ENCODE data around the gene CTSF.
A peak's percentile ranks its signal among the peaks of the same experiment; 100 is the strongest.

CTSF gene

GRCh38 chr11:66539170-66539869, 29.1 kb downstream of the CTSF start:
- H4K20me1 ChIP-seq: peaks cover 0 to 30% (median 0%) of the 10 kb centered on the region in 11 experiments; a peak in 5 of 22 replicates
- H3K4me1 ChIP-seq: peaks cover 17 to 28% (median 26%) of the 10 kb centered on the region in 10 experiments
- H3K4me2 ChIP-seq: no peak overlapping the region
- no peaks in the 10 kb centered on the region for H3K9me3 ChIP-seq (replicated peaks in 1 of 11)
- H3K27me3 ChIP-seq: no peaks in the 10 kb centered on the region
- H3K4me3 ChIP-seq: no peak overlapping the region
- TF ChIP-seq Cebpa-rat (IDR thresholded peaks at IDR 0.05): no peak
- H3K9ac ChIP-seq: no peak overlapping the region
- H3K27ac ChIP-seq: peak overlapping the region in 1 of 11 experiments; percentile 7; a peak in 1 of 22 replicates
- H3K36me3 ChIP-seq: peaks cover 51 to 85% (median 75%) of the 10 kb centered on the region in 11 experiments

DNA sequence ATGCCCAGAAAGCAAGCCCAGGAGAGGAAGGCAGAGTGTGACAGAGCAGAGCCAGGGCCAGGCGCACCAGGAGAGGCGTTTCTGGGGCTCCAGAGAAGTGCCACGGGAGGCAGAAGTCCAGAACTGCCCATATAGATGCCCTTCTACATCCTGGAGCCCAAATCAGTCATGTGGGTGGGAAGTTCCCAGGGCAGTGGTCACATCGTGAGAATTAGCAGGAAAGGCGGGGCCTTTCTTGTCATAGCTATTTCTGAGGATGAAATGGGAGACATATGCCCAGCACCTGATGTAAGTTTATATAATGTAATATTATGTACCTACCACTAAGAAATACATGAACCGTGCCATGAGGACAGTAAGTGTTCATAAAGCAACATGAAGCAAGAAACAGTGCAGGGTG, 35.6 kb downstream of the CTSF start:
- H3K4me3 ChIP-seq: no peak overlapping the region
- no peak for TF ChIP-seq Cebpa-rat (IDR thresholded peaks at IDR 0.05)
- peak overlapping the region in 1 of 11 experiments; percentile 31; a peak in 1 of 22 replicates for H3K9ac ChIP-seq
- no peaks in the 10 kb centered on the region for H3K27me3 ChIP-seq
- H3K4me1 ChIP-seq: 0 out of 20 replicates have a peak, but pooled peaks cover 0 to 5% (median 0%) of the 10 kb centered on the region in 10 experiments
- no peak overlapping the region for H3K27ac ChIP-seq
- peaks cover 19 to 62% (median 30%) of the 10 kb centered on the region in 11 experiments for H3K36me3 ChIP-seq
- H3K9me3 ChIP-seq (replicated peaks in 1 of 11): no peaks in the 10 kb centered on the region
- H4K20me1 ChIP-seq: peaks cover 0 to 18% (median 0%) of the 10 kb centered on the region in 11 experiments; a peak in 2 of 22 replicates
- H3K4me2 ChIP-seq: no peak overlapping the region

GRCh38 chr11:66531841-66532240, 36.6 kb downstream of the CTSF start:
- Histone ChIP-seq H3K9ac (no peak overlapping the region), H3K27ac (no peak overlapping the region), H3K9me3 (replicated peaks in 1 of 11) (no peaks in the 10 kb centered on the region), H4K20me1 (peaks cover 0 to 18% (median 0%) of the 10 kb centered on the region in 11 experiments; a peak in 2 of 22 replicates), H3K4me3 (no peak overlapping the region), H3K36me3 (peaks cover 17 to 64% (median 30%) of the 10 kb centered on the region in 11 experiments), H3K4me1 (0 out of 20 replicates have a peak, but pooled peaks cover 0 to 5% (median 0%) of the 10 kb centered on the region in 10 experiments), H3K4me2 (no peak overlapping the region), H3K27me3 (no peaks in the 10 kb centered on the region)
- no peak for TF ChIP-seq Cebpa-rat (IDR thresholded peaks at IDR 0.05)

- H3K27ac ChIP-seq: no peak overlapping the region
- no peak for TF ChIP-seq Cebpa-rat (IDR thresholded peaks at IDR 0.05)
- peaks cover 13 to 64% (median 27%) of the 10 kb centered on the region in 11 experiments; a peak in 20 of 22 replicates for H3K36me3 ChIP-seq
- no peak overlapping the region for H3K4me3 ChIP-seq
- H3K4me2 ChIP-seq: no peak overlapping the region
- H4K20me1 ChIP-seq: peaks cover 0 to 18% (median 0%) of the 10 kb centered on the region in 11 experiments; a peak in 2 of 22 replicates
- H3K9ac ChIP-seq: 0 out of 22 replicates have a peak overlapping the region, but pooled peaks of 1 of the 11 experiments have one; percentile 18
- no peaks in the 10 kb centered on the region for H3K27me3 ChIP-seq
- H3K9me3 ChIP-seq (replicated peaks in 1 of 11): no peaks in the 10 kb centered on the region
- H3K4me1 ChIP-seq: 0 out of 20 replicates have a peak, but pooled peaks cover 0 to 5% (median 0%) of the 10 kb centered on the region in 10 experiments
These were observed 37.3 kb downstream of the CTSF start for GRCh38 chr11:66530927-66531709.

GRCh38 chr11:66529655-66530054, 38.8 kb downstream of the CTSF start:
- no peaks in the 10 kb centered on the region for H3K9me3 ChIP-seq (replicated peaks in 1 of 11)
- H3K9ac ChIP-seq: no peak overlapping the region
- no peak overlapping the region for H3K4me2 ChIP-seq
- no peak overlapping the region for H3K27ac ChIP-seq
- H3K4me1 ChIP-seq: 0 out of 20 replicates have a peak, but pooled peaks cover 0 to 5% (median 0%) of the 10 kb centered on the region in 10 experiments
- peaks cover 0 to 18% (median 0%) of the 10 kb centered on the region in 11 experiments; a peak in 2 of 22 replicates for H4K20me1 ChIP-seq
- H3K36me3 ChIP-seq: peaks cover 5 to 56% (median 19%) of the 10 kb centered on the region in 11 experiments; a peak in 16 of 22 replicates
- no peaks in the 10 kb centered on the region for H3K27me3 ChIP-seq
- no peak overlapping the region for H3K4me3 ChIP-seq
- no peak for TF ChIP-seq Cebpa-rat (IDR thresholded peaks at IDR 0.05)

DNA sequence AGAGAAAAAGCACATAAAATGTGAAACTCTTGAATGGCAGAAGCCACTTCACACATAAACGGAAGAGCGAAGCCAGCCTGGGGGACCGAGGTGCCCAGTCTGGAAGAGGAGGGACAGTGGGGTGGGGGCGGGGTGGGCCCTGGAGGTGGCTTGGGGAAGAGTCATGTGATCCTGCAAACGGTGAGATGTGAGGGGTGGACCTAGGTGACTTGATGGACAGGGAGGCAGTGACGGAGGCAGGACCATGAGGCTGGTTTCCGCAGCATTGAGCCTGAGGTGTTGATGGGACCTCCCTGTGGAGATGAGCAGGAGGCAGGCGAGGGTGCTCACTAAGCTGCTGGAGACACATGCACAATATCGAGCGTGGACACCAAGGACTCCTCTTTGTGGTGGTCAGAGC, 39.3 kb downstream of the CTSF start:
- H3K27ac ChIP-seq: no peak overlapping the region
- no peaks in the 10 kb centered on the region for H3K27me3 ChIP-seq
- no peak for TF ChIP-seq Cebpa-rat (IDR thresholded peaks at IDR 0.05)
- no peak overlapping the region for H3K4me3 ChIP-seq
- H3K4me2 ChIP-seq: no peak overlapping the region
- no peak overlapping the region for H3K9ac ChIP-seq
- 0 out of 20 replicates have a peak, but pooled peaks cover 0 to 5% (median 0%) of the 10 kb centered on the region in 10 experiments for H3K4me1 ChIP-seq
- H3K36me3 ChIP-seq: peaks cover 7 to 58% (median 22%) of the 10 kb centered on the region in 11 experiments; a peak in 18 of 22 replicates
- no peaks in the 10 kb centered on the region for H3K9me3 ChIP-seq (replicated peaks in 1 of 11)
- H4K20me1 ChIP-seq: peaks cover 0 to 18% (median 0%) of the 10 kb centered on the region in 11 experiments; a peak in 3 of 22 replicates

DNA sequence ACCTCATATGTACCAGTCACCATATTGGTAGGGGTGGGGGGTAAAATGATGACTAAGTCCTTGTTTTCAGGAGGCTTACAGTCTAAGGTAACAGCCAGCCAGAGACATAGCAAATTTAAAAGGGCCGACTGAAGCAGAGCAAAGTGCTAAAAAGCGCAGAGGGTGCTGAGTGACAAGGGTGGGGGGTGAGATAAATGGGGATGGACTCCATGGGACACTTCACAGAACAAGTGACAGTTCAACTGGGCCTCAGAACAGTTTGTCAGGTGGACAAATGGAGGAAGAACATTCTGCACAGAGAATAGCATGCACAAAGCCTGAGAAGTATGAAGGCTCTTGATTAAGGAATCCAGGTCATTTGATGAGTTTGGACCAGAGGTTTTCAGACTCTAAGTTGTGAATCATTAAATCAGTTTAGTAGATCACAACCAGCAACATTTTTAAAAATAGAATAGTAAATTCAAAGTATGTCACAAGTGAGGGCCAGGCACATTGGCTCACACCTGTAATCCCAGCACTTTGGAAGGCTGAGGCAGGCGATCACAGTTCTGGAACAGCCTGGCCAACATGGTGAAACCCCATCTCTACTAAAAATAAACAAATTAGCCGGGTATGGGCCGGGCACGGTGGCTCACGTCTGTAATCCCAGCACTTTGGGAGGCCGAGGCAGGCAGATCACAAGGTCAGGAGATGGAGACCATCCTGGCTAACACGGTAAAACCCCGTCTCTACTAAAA, 43.9 kb downstream of the CTSF start:
- Histone ChIP-seq H3K4me1 (no peaks in the 10 kb centered on the region), H3K9me3 (replicated peaks in 1 of 11) (no peaks in the 10 kb centered on the region), H3K36me3 (peaks cover 42 to 79% (median 59%) of the 10 kb centered on the region in 11 experiments), H3K27me3 (no peaks in the 10 kb centered on the region), H3K4me3 (no peak overlapping the region), H3K4me2 (no peak overlapping the region), H3K9ac (no peak overlapping the region), H3K27ac (no peak overlapping the region), H4K20me1 (no peaks in the 10 kb centered on the region; a peak in 1 of 22 replicates)
- TF ChIP-seq Cebpa-rat (IDR thresholded peaks at IDR 0.05): no peak

GRCh38 chr11:66523611-66524010, 44.8 kb downstream of the CTSF start:
- Histone ChIP-seq H3K27me3 (no peaks in the 10 kb centered on the region), H3K4me1 (no peaks in the 10 kb centered on the region), H3K9me3 (replicated peaks in 1 of 11) (no peaks in the 10 kb centered on the region), H3K27ac (no peak overlapping the region), H3K4me3 (no peak overlapping the region), H3K4me2 (no peak overlapping the region), H3K36me3 (peaks cover 46 to 88% (median 68%) of the 10 kb centered on the region in 11 experiments), H3K9ac (no peak overlapping the region), H4K20me1 (no peaks in the 10 kb centered on the region; a peak in 1 of 22 replicates)
- TF ChIP-seq Cebpa-rat (IDR thresholded peaks at IDR 0.05): no peak
